Measurements from ENCODE around the gene PIK3AP1. TPM values are rescaled to one million over a fixed set of nuclear protein-coding genes. Genes with fewer than 3 reads are reported as not detected.

Gene PIK3AP1
- total and polyA plus RNA-seq, 4 donors = 27.3 to 137 (median 50.9) TPM

DNA sequence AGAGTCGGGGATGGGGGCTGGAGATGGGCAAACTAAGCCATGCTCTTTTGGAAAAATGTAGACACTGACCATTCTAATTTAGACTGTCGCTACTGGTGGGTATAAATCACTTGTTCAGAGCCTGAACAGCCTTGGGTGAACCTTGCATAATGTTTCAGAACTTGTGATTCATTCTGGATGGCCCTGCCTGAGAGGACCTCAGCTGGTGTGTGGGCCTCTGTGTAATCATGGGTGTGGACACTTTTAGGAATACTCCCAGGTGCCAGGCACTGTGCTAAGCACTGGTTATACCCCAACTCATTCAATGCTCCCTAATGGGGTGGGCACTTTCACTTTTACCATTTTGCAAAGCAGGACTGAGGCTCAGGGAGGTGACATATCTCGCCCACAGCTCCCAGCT, 106.7 kb downstream of the PIK3AP1 start (continued):
- TF ChIP-seq NR2F2 (IDR thresholded peaks at IDR 0.05) = no peak

- Histone ChIP-seq H3K27me3 (ENCODE audit: control insufficient read depth in 4 of 4, insufficient read depth in 4 of 4, low read length in 3 of 4) (no peaks in the 10 kb centered on the region), H3K4me1 (ENCODE audit: control insufficient read depth in 4 of 4, insufficient read depth in 4 of 4, low read length in 3 of 4) (no peaks in the 10 kb centered on the region)
Observed at GRCh38 chr10:96612055-96612830, 108.1 kb downstream of the PIK3AP1 start.

More at GRCh38 chr10:96612055-96612830, 108.1 kb downstream of the PIK3AP1 start:
- no peak overlapping the region for H3K4me3 ChIP-seq (ENCODE audit: low read depth in 1 of 3, low read length in 3 of 3)
- H3K36me3 ChIP-seq (ENCODE audit: control insufficient read depth in 4 of 4, insufficient read depth in 3 of 4, low read depth in 1 of 4, low read length in 3 of 4) = peaks cover 13 to 69% (median 50%) of the 10 kb centered on the region in 4 donors
- no peak overlapping the region for H3K27ac ChIP-seq (ENCODE audit: low read depth in 1 of 2, low read length in 2 of 2)
- no peaks in the 10 kb centered on the region for H3K9me3 ChIP-seq (ENCODE audit: control insufficient read depth in 4 of 4, low read length in 3 of 4)
- TF ChIP-seq MAX (IDR thresholded peaks at IDR 0.05) (no peak), NR2F2 (IDR thresholded peaks at IDR 0.05) (no peak), FOXA2 (IDR thresholded peaks at IDR 0.05) (no peak), HNF4A (conservative IDR thresholded peaks at IDR 0.05) (no peak), RAD21 (IDR thresholded peaks at IDR 0.05) (no peak), REST (IDR thresholded peaks at IDR 0.05) (no peak), SP1 (IDR thresholded peaks at IDR 0.05) (no peak), FOXA1 (IDR thresholded peaks at IDR 0.05) (no peak), EGR1 (IDR thresholded peaks at IDR 0.05; ENCODE audit: low read depth in 2 of 2) (no peak), ATF3 (IDR thresholded peaks at IDR 0.05) (no peak), RXRA (IDR thresholded peaks at IDR 0.05) (no peak), HNF4G (IDR thresholded peaks at IDR 0.05) (no peak), JUND (IDR thresholded peaks at IDR 0.05) (no peak), ZBTB33 (IDR thresholded peaks at IDR 0.05) (no peak), TAF1 (conservative IDR thresholded peaks at IDR 0.05) (no peak), GABPA (IDR thresholded peaks at IDR 0.05 in 1 of 2, conservative IDR thresholded peaks at IDR 0.05 in 1 of 2) (no peak)
- TF ChIP-seq, protein P1, sequence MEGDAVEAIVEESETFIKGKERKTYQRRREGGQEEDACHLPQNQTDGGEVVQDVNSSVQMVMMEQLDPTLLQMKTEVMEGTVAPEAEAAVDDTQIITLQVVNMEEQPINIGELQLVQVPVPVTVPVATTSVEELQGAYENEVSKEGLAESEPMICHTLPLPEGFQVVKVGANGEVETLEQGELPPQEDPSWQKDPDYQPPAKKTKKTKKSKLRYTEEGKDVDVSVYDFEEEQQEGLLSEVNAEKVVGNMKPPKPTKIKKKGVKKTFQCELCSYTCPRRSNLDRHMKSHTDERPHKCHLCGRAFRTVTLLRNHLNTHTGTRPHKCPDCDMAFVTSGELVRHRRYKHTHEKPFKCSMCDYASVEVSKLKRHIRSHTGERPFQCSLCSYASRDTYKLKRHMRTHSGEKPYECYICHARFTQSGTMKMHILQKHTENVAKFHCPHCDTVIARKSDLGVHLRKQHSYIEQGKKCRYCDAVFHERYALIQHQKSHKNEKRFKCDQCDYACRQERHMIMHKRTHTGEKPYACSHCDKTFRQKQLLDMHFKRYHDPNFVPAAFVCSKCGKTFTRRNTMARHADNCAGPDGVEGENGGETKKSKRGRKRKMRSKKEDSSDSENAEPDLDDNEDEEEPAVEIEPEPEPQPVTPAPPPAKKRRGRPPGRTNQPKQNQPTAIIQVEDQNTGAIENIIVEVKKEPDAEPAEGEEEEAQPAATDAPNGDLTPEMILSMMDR (IDR thresholded peaks at IDR 0.05; ENCODE audit: low read depth, low read length, missing input control) = no peak
- no peak for DNase-seq (ENCODE audit: low spot score)
- WGBS = 74% methylated on average over 8 of the region's 8 CpGs
- no peak overlapping the region for H3K9ac ChIP-seq (ENCODE audit: low read depth in 1 of 2, low read length in 2 of 2)
